HL-60 (cell line): Measurements from ENCODE around the gene PCGF3.

Experiments
- DNase-seq, 2 experiments: peaks; one replicate each; pipeline ENCODE4 v3.0.0-alpha.2; 2010 to 2020; ENCODE audit warnings: low read depth in 1 of 2, low spot score in 1 of 2
- H3K27ac ChIP-seq: fragments of 250-450 bp; sonication (Bioruptor Pico); replicated peaks from 2 replicates; pipeline ENCODE4 v1.5.1; 2020; ENCODE audit warnings: mild to moderate bottlenecking, moderate library complexity
- H3K27me3 ChIP-seq: fragments of 250-450 bp; sonication (Bioruptor Pico); 2 replicates; pipeline ENCODE4 v1.5.1; 2021; ENCODE audit warnings: mild to moderate bottlenecking, moderate library complexity; ENCODE audit not compliant: insufficient read depth, poor library complexity, severe bottlenecking
- H3K4me3 ChIP-seq: replicated peaks from 2 replicates; pipeline ENCODE4 v1.5.1; 2011; ENCODE audit warnings: mild to moderate bottlenecking, control low read depth, low read length; ENCODE audit not compliant: insufficient read depth
- CTCF ChIP-seq: IDR thresholded peaks from one replicate; pipeline ENCODE4 v1.5.1; 2011; ENCODE audit warnings: low read length, control low read depth, inconsistent platforms; ENCODE audit not compliant: insufficient read depth
- GABPA ChIP-seq: IDR thresholded peaks from 2 replicates; pipeline ENCODE4 v1.6.1; 2012; ENCODE audit warnings: low read depth
- POLR2AphosphoS5 ChIP-seq: IDR thresholded peaks from 2 replicates; pipeline ENCODE4 v1.6.1; 2012; ENCODE audit warnings: low read depth
- SPI1 ChIP-seq: IDR thresholded peaks from 2 replicates; pipeline ENCODE4 v1.6.1; 2012; ENCODE audit warnings: low read depth, mild to moderate bottlenecking, borderline replicate concordance
- TF ChIP-seq, protein P1 (sequence below): IDR thresholded peaks from 2 replicates; pipeline ENCODE4 v1.6.1; 2012; ENCODE audit warnings: low read depth; ENCODE audit not compliant: insufficient replicate concordance

The PCGF3 gene

GRCh38 chr4:665381-665750, 40.3 kb upstream of the PCGF3 start:
- Histone ChIP-seq H3K27ac (no peak overlapping the region), H3K27me3 (peaks cover 10% of the 10 kb centered on the region), H3K4me3 (no peak overlapping the region)
- no peak for TF ChIP-seq SPI1
- no peak for TF ChIP-seq GABPA
- TF ChIP-seq CTCF = no peak
- TF ChIP-seq, protein P1, sequence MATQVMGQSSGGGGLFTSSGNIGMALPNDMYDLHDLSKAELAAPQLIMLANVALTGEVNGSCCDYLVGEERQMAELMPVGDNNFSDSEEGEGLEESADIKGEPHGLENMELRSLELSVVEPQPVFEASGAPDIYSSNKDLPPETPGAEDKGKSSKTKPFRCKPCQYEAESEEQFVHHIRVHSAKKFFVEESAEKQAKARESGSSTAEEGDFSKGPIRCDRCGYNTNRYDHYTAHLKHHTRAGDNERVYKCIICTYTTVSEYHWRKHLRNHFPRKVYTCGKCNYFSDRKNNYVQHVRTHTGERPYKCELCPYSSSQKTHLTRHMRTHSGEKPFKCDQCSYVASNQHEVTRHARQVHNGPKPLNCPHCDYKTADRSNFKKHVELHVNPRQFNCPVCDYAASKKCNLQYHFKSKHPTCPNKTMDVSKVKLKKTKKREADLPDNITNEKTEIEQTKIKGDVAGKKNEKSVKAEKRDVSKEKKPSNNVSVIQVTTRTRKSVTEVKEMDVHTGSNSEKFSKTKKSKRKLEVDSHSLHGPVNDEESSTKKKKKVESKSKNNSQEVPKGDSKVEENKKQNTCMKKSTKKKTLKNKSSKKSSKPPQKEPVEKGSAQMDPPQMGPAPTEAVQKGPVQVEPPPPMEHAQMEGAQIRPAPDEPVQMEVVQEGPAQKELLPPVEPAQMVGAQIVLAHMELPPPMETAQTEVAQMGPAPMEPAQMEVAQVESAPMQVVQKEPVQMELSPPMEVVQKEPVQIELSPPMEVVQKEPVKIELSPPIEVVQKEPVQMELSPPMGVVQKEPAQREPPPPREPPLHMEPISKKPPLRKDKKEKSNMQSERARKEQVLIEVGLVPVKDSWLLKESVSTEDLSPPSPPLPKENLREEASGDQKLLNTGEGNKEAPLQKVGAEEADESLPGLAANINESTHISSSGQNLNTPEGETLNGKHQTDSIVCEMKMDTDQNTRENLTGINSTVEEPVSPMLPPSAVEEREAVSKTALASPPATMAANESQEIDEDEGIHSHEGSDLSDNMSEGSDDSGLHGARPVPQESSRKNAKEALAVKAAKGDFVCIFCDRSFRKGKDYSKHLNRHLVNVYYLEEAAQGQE = no peak
- no peak for DNase-seq

DNA sequence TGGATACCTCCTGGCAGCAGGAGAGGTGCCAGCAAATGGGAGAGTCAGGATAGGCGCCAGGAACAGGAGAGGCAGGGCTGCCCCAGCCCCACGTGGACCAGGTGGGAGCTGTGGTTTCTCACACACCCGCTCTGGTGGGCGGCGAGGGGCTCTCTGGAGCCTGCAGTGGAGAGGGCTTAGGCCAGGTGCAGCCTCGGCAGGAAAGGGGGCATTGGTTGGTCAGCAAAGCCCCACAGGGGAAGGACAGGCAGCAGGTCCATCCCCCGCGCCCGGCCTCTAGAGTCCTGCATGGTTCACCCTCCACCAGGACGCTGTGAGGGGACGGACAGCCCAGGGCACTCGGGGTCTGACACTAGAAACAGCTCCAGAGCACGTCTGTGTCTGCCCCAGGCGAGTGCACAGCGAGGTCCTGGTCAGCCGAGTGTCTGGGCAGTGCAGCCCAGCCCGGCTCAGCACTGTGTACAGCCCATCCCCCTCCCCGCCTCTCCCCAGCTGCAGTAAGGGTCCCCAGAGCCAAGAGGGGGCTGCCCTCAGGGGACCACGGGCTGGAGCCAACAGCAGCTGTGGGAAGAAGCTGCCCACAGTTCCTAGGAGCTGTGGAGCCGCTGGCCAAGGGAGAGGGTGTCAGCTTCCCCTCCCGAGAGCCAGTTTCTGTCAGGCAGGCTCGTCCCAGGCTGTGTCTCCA, 39.7 kb upstream of the PCGF3 start:
- H3K27ac ChIP-seq = no peak overlapping the region
- H3K4me3 ChIP-seq = no peak overlapping the region
- H3K27me3 ChIP-seq = peaks cover 10% of the 10 kb centered on the region
- TF ChIP-seq, protein P1 = no peak
- TF ChIP-seq CTCF (no peak), GABPA (no peak), POLR2AphosphoS5 (no peak), SPI1 (no peak)
- no peak for DNase-seq

DNA sequence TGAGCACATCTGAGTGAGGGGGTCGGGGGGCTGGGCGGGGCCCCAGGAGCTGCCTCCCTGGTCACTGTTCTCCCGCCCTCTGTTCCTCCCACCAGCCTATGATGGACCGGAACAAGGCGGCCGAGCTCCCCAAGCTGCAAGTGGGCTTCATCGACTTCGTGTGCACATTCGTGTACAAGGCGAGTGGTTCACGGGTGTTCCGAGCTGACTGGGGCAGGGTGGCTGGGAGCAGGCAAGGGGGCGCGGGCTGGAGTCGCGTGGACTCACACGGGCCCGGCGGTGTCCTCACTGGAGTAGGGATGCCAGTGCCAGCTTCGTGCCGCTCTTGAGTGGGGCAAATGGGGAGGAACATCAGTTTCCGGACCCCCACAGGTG, 39.2 kb upstream of the PCGF3 start:
- Histone ChIP-seq H3K4me3 (no peak overlapping the region), H3K27me3 (peaks cover 10% of the 10 kb centered on the region), H3K27ac (no peak overlapping the region)
- no peak for DNase-seq
- TF ChIP-seq CTCF (no peak), GABPA (no peak), POLR2AphosphoS5 (no peak), SPI1 (no peak)
- TF ChIP-seq, protein P1 = no peak
